HEK293 (cell line): ENCODE data around the gene ATAD1.

Source experiments
- CTCF ChIP-seq: fragments of 450-650 bp; formaldehyde crosslinking; IDR thresholded peaks from 2 replicates; pipeline ENCODE4 v1.5.1; 2016; ENCODE audit warnings: missing biosample characterization, missing genetic modification characterization
- GLI2 ChIP-seq: fragments of 450-650 bp; formaldehyde crosslinking; IDR thresholded peaks from 2 replicates; pipeline ENCODE4; 2017; ENCODE audit warnings: missing biosample characterization, missing genetic modification characterization, low read depth, borderline replicate concordance
- HOXA7 ChIP-seq: sonication (generic); formaldehyde crosslinking; IDR thresholded peaks from 2 replicates; pipeline ENCODE4 v1.8.1; 2022; ENCODE audit warnings: missing genetic modification reagents, borderline replicate concordance
- KLF10 ChIP-seq: fragments of 450-650 bp; IDR thresholded peaks from 2 replicates; pipeline ENCODE4 v1.5.1; 2018; ENCODE audit warnings: missing biosample characterization, mild to moderate bottlenecking, missing genetic modification characterization
- PRDM2 ChIP-seq: fragments of 450-650 bp; formaldehyde crosslinking; IDR thresholded peaks from 2 replicates; pipeline ENCODE4 v1.5.1; 2016; ENCODE audit warnings: missing biosample characterization, missing genetic modification characterization, borderline replicate concordance
- ZBTB20 ChIP-seq: fragments of 450-650 bp; formaldehyde crosslinking; IDR thresholded peaks from 2 replicates; pipeline ENCODE4 v1.5.1; 2016; ENCODE audit warnings: missing biosample characterization, missing genetic modification characterization
- ZBTB7A ChIP-seq: fragments of 450-650 bp; formaldehyde crosslinking; IDR thresholded peaks from 2 replicates; pipeline ENCODE4 v1.5.1; 2016; ENCODE audit warnings: low read depth, missing biosample characterization, missing genetic modification characterization
- ZNF16 ChIP-seq: fragments of 450-650 bp; formaldehyde crosslinking; IDR thresholded peaks from 2 replicates; pipeline ENCODE4 v1.5.1; 2016; ENCODE audit warnings: low read depth, missing biosample characterization, missing genetic modification characterization
- ZNF24 ChIP-seq: fragments of 450-650 bp; formaldehyde crosslinking; IDR thresholded peaks from 2 replicates; pipeline ENCODE4 v1.5.1; 2016; ENCODE audit warnings: missing biosample characterization, missing genetic modification characterization
- ZNF707 ChIP-seq: fragments of 450-650 bp; formaldehyde crosslinking; IDR thresholded peaks from 2 replicates; pipeline ENCODE4 v1.5.1; 2016; ENCODE audit warnings: missing biosample characterization, missing genetic modification characterization
- ZSCAN5A ChIP-seq: fragments of 450-650 bp; formaldehyde crosslinking; IDR thresholded peaks from 2 replicates; pipeline ENCODE4 v1.5.1; 2016; ENCODE audit warnings: missing biosample characterization, missing genetic modification characterization
- TF ChIP-seq, protein P1 (sequence below): fragments of 450-650 bp; formaldehyde crosslinking; IDR thresholded peaks from 2 replicates; pipeline ENCODE4 v1.5.1; 2016; ENCODE audit warnings: missing biosample characterization, missing genetic modification characterization
- TF ChIP-seq, protein P2 (sequence below): fragments of 450-650 bp; formaldehyde crosslinking; IDR thresholded peaks from 2 replicates; pipeline ENCODE4; 2016; ENCODE audit warnings: missing biosample characterization, missing genetic modification characterization
- TF ChIP-seq, protein P3 (sequence below): fragments of 450-650 bp; formaldehyde crosslinking; IDR thresholded peaks from 2 replicates; pipeline ENCODE4 v1.5.1; 2016; ENCODE audit warnings: missing biosample characterization, missing genetic modification characterization, low read depth

- TF ChIP-seq, protein P1, sequence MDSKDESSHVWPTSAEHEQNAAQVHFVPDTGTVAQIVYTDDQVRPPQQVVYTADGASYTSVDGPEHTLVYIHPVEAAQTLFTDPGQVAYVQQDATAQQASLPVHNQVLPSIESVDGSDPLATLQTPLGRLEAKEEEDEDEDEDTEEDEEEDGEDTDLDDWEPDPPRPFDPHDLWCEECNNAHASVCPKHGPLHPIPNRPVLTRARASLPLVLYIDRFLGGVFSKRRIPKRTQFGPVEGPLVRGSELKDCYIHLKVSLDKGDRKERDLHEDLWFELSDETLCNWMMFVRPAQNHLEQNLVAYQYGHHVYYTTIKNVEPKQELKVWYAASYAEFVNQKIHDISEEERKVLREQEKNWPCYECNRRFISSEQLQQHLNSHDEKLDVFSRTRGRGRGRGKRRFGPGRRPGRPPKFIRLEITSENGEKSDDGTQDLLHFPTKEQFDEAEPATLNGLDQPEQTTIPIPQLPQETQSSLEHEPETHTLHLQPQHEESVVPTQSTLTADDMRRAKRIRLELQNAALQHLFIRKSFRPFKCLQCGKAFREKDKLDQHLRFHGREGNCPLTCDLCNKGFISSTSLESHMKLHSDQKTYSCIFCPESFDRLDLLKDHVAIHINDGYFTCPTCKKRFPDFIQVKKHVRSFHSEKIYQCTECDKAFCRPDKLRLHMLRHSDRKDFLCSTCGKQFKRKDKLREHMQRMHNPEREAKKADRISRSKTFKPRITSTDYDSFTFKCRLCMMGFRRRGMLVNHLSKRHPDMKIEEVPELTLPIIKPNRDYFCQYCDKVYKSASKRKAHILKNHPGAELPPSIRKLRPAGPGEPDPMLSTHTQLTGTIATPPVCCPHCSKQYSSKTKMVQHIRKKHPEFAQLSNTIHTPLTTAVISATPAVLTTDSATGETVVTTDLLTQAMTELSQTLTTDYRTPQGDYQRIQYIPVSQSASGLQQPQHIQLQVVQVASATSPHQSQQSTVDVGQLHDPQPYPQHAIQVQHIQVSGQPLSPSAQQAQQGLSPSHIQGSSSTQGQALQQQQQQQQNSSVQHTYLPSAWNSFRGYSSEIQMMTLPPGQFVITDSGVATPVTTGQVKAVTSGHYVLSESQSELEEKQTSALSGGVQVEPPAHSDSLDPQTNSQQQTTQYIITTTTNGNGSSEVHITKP (tag by site-specific recombination): no peak
- no peak for TF ChIP-seq ZSCAN5A
- TF ChIP-seq ZNF16 (tag by site-specific recombination): no peak
- no peak for TF ChIP-seq ZBTB7A (tag by site-specific recombination)
- TF ChIP-seq CTCF: peak; percentile 49; the same call in 1 of the 2 replicates
- no peak for TF ChIP-seq HOXA7 (CRISPR knock-in tag)
- no peak for TF ChIP-seq GLI2 (tag by site-specific recombination)
- TF ChIP-seq ZNF707 (tag by site-specific recombination): no peak
- TF ChIP-seq KLF10: 0 out of 2 replicates have a peak, but pooled peaks have one; percentile 14
- TF ChIP-seq, protein P2, sequence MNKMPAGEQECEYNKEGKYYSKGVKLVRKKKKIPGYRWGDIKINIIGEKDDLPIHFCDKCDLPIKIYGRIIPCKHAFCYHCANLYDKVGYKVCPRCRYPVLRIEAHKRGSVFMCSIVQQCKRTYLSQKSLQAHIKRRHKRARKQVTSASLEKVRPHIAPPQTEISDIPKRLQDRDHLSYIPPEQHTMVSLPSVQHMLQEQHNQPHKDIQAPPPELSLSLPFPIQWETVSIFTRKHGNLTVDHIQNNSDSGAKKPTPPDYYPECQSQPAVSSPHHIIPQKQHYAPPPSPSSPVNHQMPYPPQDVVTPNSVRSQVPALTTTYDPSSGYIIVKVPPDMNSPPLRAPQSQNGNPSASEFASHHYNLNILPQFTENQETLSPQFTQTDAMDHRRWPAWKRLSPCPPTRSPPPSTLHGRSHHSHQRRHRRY: no peak
- no peak for TF ChIP-seq PRDM2 (tag by site-specific recombination)
- no peak for TF ChIP-seq ZNF24 (tag by site-specific recombination)
- TF ChIP-seq, protein P3, sequence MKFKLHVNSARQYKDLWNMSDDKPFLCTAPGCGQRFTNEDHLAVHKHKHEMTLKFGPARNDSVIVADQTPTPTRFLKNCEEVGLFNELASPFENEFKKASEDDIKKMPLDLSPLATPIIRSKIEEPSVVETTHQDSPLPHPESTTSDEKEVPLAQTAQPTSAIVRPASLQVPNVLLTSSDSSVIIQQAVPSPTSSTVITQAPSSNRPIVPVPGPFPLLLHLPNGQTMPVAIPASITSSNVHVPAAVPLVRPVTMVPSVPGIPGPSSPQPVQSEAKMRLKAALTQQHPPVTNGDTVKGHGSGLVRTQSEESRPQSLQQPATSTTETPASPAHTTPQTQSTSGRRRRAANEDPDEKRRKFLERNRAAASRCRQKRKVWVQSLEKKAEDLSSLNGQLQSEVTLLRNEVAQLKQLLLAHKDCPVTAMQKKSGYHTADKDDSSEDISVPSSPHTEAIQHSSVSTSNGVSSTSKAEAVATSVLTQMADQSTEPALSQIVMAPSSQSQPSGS (tag by site-specific recombination): no peak
- TF ChIP-seq ZBTB20 (tag by site-specific recombination): no peak
These were observed 82.8 kb downstream of the ATAD1 start for GRCh38 chr10:87734987-87735827.
